Mesodermal cell (in vitro differentiated cells): ENCODE measurements around the gene EIF3C. TPM values are rescaled to one million over a fixed set of nuclear protein-coding genes. Genes with fewer than 3 reads are reported as not detected.
"Not testable (repeated sequence)": the region's sequence is repeated elsewhere in the genome, so short reads cannot be mapped to it uniquely, and the experiment has no call there.

Experiments used
- H3K27ac ChIP-seq: 2 replicates; pipeline ENCODE4 v1.7.0; 2013; ENCODE audit warnings: mild to moderate bottlenecking, low read depth, low read length, moderate library complexity; ENCODE audit not compliant: severe bottlenecking
- H3K36me3 ChIP-seq: 2 replicates; pipeline ENCODE4 v1.7.1; 2013; ENCODE audit warnings: mild to moderate bottlenecking, low read length, moderate library complexity; ENCODE audit not compliant: control insufficient read depth, insufficient read depth
- H3K4me1 ChIP-seq: one replicate; pipeline ENCODE4 v1.7.1; 2013; ENCODE audit warnings: mild to moderate bottlenecking, low read length; ENCODE audit not compliant: insufficient read depth, control insufficient read depth, poor library complexity, severe bottlenecking
- H3K4me3 ChIP-seq: 2 replicates; pipeline ENCODE4 v1.7.0; 2013; ENCODE audit warnings: low read length, control low read depth, mild to moderate bottlenecking; ENCODE audit not compliant: insufficient read depth, poor library complexity, severe bottlenecking; ENCODE audit errors: extremely low read depth
- H3K9me3 ChIP-seq: 2 replicates; pipeline ENCODE4 v1.7.1; 2013; ENCODE audit warnings: mild to moderate bottlenecking, low read length, moderate library complexity; ENCODE audit not compliant: control insufficient read depth
- WGBS, 2 experiments: methylation state at CpG; one replicate each; pipeline ENCODE4 v1.1.5; 2013; ENCODE audit warnings: missing lambda C conversion rate in 2 of 2; ENCODE audit not compliant: insufficient coverage in 2 of 2; 5-methylcytosine and 5-hydroxymethylcytosine counted together
- polyA plus RNA-seq, 2 experiments: library from polyadenylated mRNA; stranded (reverse); fragments of 50-300 nt; gene quantifications; one replicate each; pipeline ENCODE4 v1.2.3, GENCODE V29; 2013

EIF3C gene
- 404 TPM for polyA plus RNA-seq (2013, experiment 1 of 2)
- 367 TPM for polyA plus RNA-seq (2013, experiment 2 of 2)

GRCh38 chr16:28711220-28712083 is at the start of gene EIF3C:
Gene EIF3C, plus strand, starts transcription at chr16:28711464. Its CDS starts 223 bp downstream, at chr16:28711687.
- H3K27ac ChIP-seq, H3K9me3 ChIP-seq, H3K36me3 ChIP-seq, H3K4me1 ChIP-seq: not testable (repeated sequence)
- H3K4me3 ChIP-seq = peak within 1 kb of the TSS; percentile 18
- WGBS, 2 experiments = no CpG with 5 or more reads among the region's 66 CpGs

- 82 to 93% methylated on average over 3 of the region's 25 CpGs for WGBS, 2 experiments
- not testable (repeated sequence) for H3K27ac ChIP-seq, H3K4me1 ChIP-seq, H3K9me3 ChIP-seq, H3K4me3 ChIP-seq, H3K36me3 ChIP-seq
Measured at GRCh38 chr16:28666264-28666663, 45.0 kb upstream of the EIF3C start.

- not testable (repeated sequence) for H3K36me3 ChIP-seq, H3K4me3 ChIP-seq, H3K4me1 ChIP-seq, H3K27ac ChIP-seq, H3K9me3 ChIP-seq
- no CpG with 5 or more reads among the region's 7 CpGs for WGBS, 2 experiments
Measured at GRCh38 chr16:28667480-28667879, 43.8 kb upstream of the EIF3C start.

GRCh38 chr16:28668199-28668598 is 43.1 kb upstream of the EIF3C start:
- no CpG with 5 or more reads among the region's 4 CpGs for WGBS, 2 experiments
- not testable (repeated sequence) for H3K27ac ChIP-seq, H3K9me3 ChIP-seq, H3K36me3 ChIP-seq, H3K4me3 ChIP-seq, H3K4me1 ChIP-seq

GRCh38 chr16:28688327-28688952 is 22.8 kb upstream of the EIF3C start:
- not testable (repeated sequence) for H3K4me1 ChIP-seq, H3K4me3 ChIP-seq, H3K27ac ChIP-seq, H3K36me3 ChIP-seq, H3K9me3 ChIP-seq
- WGBS, 2 experiments = no CpG with 5 or more reads among the region's 10 CpGs

- not testable (repeated sequence) for H3K4me3 ChIP-seq, H3K4me1 ChIP-seq, H3K27ac ChIP-seq, H3K36me3 ChIP-seq, H3K9me3 ChIP-seq
- WGBS, 2 experiments = no CpG with 5 or more reads among the region's 13 CpGs
Measured at GRCh38 chr16:28689425-28689824, 21.8 kb upstream of the EIF3C start.

GRCh38 chr16:28691722-28692121 is 19.5 kb upstream of the EIF3C start:
- not testable (repeated sequence) for H3K4me3 ChIP-seq, H3K27ac ChIP-seq, H3K4me1 ChIP-seq, H3K9me3 ChIP-seq, H3K36me3 ChIP-seq
- 100% methylated on average over 1 of the region's 4 CpGs; no CpG with 5 or more reads in 1 of the 2 experiments for WGBS, 2 experiments

- not testable (repeated sequence) for H3K27ac ChIP-seq, H3K9me3 ChIP-seq, H3K36me3 ChIP-seq, H3K4me3 ChIP-seq, H3K4me1 ChIP-seq
- no CpG with 5 or more reads among the region's 11 CpGs for WGBS, 2 experiments
Measured at GRCh38 chr16:28693257-28693950, 17.9 kb upstream of the EIF3C start.

GRCh38 chr16:28699792-28700191 is 11.5 kb upstream of the EIF3C start:
- not testable (repeated sequence) for H3K27ac ChIP-seq, H3K9me3 ChIP-seq
- WGBS, 2 experiments = no CpG with 5 or more reads among the region's 9 CpGs

GRCh38 chr16:28700349-28700748 is 10.9 kb upstream of the EIF3C start:
- H3K9me3 ChIP-seq, H3K36me3 ChIP-seq, H3K4me1 ChIP-seq, H3K4me3 ChIP-seq, H3K27ac ChIP-seq: not testable (repeated sequence)
- WGBS, 2 experiments = 90% methylated on average over 7 of the region's 19 CpGs; no CpG with 5 or more reads in 1 of the 2 experiments

More at GRCh38 chr16:28699792-28700191, 11.5 kb upstream of the EIF3C start:
- not testable (repeated sequence) for H3K4me1 ChIP-seq, H3K4me3 ChIP-seq, H3K36me3 ChIP-seq
